ENCODE results near the gene COL4A1.

Gene COL4A1

GRCh38 chr13:110103534-110103933, 203.4 kb downstream of the COL4A1 start:
- H3K9me3 ChIP-seq = peaks cover 0 to 16% (median 8%) of the 10 kb centered on the region in 3 donors
- no peak for DNase-seq
- no peak overlapping the region for H3K27ac ChIP-seq
- H3K27me3 ChIP-seq = no peaks in the 10 kb centered on the region
- H3K4me3 ChIP-seq = no peak overlapping the region
- intact Hi-C loops (cut with DNase I; ENCODE audit: low total_unique reads) = loop anchor here (5.0 kb wide), 1 partner anchor 961 kb away; no protein-coding TSS in a partner anchor
- H3K36me3 ChIP-seq = no peaks in the 10 kb centered on the region
- H3K4me1 ChIP-seq = peaks cover 0 to 27% (median 9%) of the 10 kb centered on the region in 4 donors
- no peak for TF ChIP-seq CTCF (IDR thresholded peaks at IDR 0.05)

GRCh38 chr13:110103026-110103425, 203.9 kb downstream of the COL4A1 start:
- Histone ChIP-seq H3K4me3 (no peak overlapping the region), H3K27ac (no peak overlapping the region), H3K27me3 (no peaks in the 10 kb centered on the region), H3K4me1 (peaks cover 0 to 27% (median 9%) of the 10 kb centered on the region in 4 donors), H3K36me3 (no peaks in the 10 kb centered on the region), H3K9me3 (peaks cover 0 to 16% (median 8%) of the 10 kb centered on the region in 3 donors)
- intact Hi-C loops (cut with DNase I; ENCODE audit: low total_unique reads) = loop anchor here (5.0 kb wide), 1 partner anchor 961 kb away; no protein-coding TSS in a partner anchor
- TF ChIP-seq CTCF (IDR thresholded peaks at IDR 0.05) = no peak
- DNase-seq = no peak

- no peak overlapping the region for H3K27ac ChIP-seq
- TF ChIP-seq CTCF (IDR thresholded peaks at IDR 0.05) = no peak
- no peak for DNase-seq
- no peaks in the 10 kb centered on the region for H3K27me3 ChIP-seq
- H3K4me1 ChIP-seq = peaks cover 0 to 18% (median 5%) of the 10 kb centered on the region in 4 donors
- intact Hi-C loops (cut with DNase I; ENCODE audit: low total_unique reads) = loop anchor here (5.0 kb wide), 1 partner anchor 960 kb away; no protein-coding TSS in a partner anchor
- H3K4me3 ChIP-seq = no peak overlapping the region
- no peaks in the 10 kb centered on the region for H3K36me3 ChIP-seq
- peaks cover 0 to 16% (median 8%) of the 10 kb centered on the region in 3 donors for H3K9me3 ChIP-seq
Observed at GRCh38 chr13:110102053-110102452, 204.9 kb downstream of the COL4A1 start.

GRCh38 chr13:110099922-110100321, 207.0 kb downstream of the COL4A1 start:
- intact Hi-C loops (cut with DNase I; ENCODE audit: low total_unique reads) = loop anchor here (5.0 kb wide), 1 partner anchor 958 kb away; no protein-coding TSS in a partner anchor
- peaks cover 0 to 16% (median 8%) of the 10 kb centered on the region in 3 donors for H3K9me3 ChIP-seq
- no peak for TF ChIP-seq CTCF (IDR thresholded peaks at IDR 0.05)

More at GRCh38 chr13:110099922-110100321, 207.0 kb downstream of the COL4A1 start:
- Histone ChIP-seq H3K27ac (no peak overlapping the region), H3K27me3 (no peaks in the 10 kb centered on the region), H3K4me1 (peaks cover 0 to 3% (median 1%) of the 10 kb centered on the region in 4 donors), H3K36me3 (no peaks in the 10 kb centered on the region), H3K4me3 (no peak overlapping the region)
- no peak for DNase-seq

Measured in tibial artery (tissue), 4 donors.